Testis (tissue), 3 donors: ENCODE data around the gene CLEC16A. TPM values are rescaled to one million over a fixed set of nuclear protein-coding genes. Genes with fewer than 3 reads are reported as not detected.

Experiments
- DNase-seq: peaks from one replicate; pipeline ENCODE4 v3.0.0-alpha.2; 2019
- H3K27ac ChIP-seq, 2 donors: fragments of 200-600 bp; sonication (generic); one replicate each; pipeline ENCODE4 v1.5.1; 2019
- H3K27me3 ChIP-seq: fragments of 200-600 bp; sonication (generic); one replicate; pipeline ENCODE4 v1.5.1; 2019
- H3K36me3 ChIP-seq: fragments of 200-600 bp; sonication (generic); one replicate; pipeline ENCODE4 v1.5.1; 2017; ENCODE audit warnings: low read depth; ENCODE audit errors: missing control alignments
- H3K4me1 ChIP-seq: fragments of 200-600 bp; sonication (generic); one replicate; pipeline ENCODE4 v1.5.1; 2019
- H3K4me3 ChIP-seq, 2 donors: fragments of 200-600 bp; sonication (generic); one replicate each; pipeline ENCODE4 v1.5.1; 2017 to 2019
- H3K9me3 ChIP-seq: fragments of 200-600 bp; sonication (generic); one replicate; pipeline ENCODE4 v1.5.1; 2017
- POLR2A ChIP-seq: fragments of 450-650 bp; IDR thresholded peaks from one replicate; pipeline ENCODE4 v1.6.1; 2017; ENCODE audit warnings: antibody characterized with exemption, mild to moderate bottlenecking, moderate library complexity
- WGBS, 2 donors: methylation state at CpG; one replicate each; pipeline ENCODE4 v1.1.5; 2018; 5-methylcytosine and 5-hydroxymethylcytosine counted together
- intact Hi-C: fragments of 100-400 bp; cut with DNase I; formaldehyde crosslinking; loops from one replicate; pipeline ENCODE4 v1.15.1; 2023; ENCODE audit warnings: low total_unique reads
- polyA plus RNA-seq: library from polyadenylated mRNA; stranded (reverse); fragments of 350-450 nt; fragmentation: Illumina TruSeq; extraction: RNeasy Lipid Tissue Mini Kit (QIAGEN cat#74804); gene quantifications from one replicate; pipeline ENCODE4 v1.2.3, GENCODE V29; 2014; ENCODE audit warnings: low read depth, low replicate concordance; ENCODE audit not compliant: insufficient read depth
- total RNA-seq, 2 donors: library from RNA; depleted of rRNA; stranded (reverse); fragments of >200 nt; gene quantifications; one replicate each; pipeline ENCODE4 v1.2.3, GENCODE V29; 2016
- TF ChIP-seq, protein P1 (sequence below), 3 experiments: fragments of 450-650 bp in 2 of 3; fragments of 200-600 bp in 1 of 3; sonication (generic) in 1 of 3; IDR thresholded peaks; one replicate each; pipeline ENCODE4 v1.5.1; 2016 to 2019; ENCODE audit warnings: antibody characterized with exemption in 3 of 3, mild to moderate bottlenecking in 2 of 3, moderate library complexity in 1 of 3

CLEC16A gene
- total and polyA plus RNA-seq, 3 donors from 2014 or later, result 93.9 to 126 (median 122) TPM

DNA sequence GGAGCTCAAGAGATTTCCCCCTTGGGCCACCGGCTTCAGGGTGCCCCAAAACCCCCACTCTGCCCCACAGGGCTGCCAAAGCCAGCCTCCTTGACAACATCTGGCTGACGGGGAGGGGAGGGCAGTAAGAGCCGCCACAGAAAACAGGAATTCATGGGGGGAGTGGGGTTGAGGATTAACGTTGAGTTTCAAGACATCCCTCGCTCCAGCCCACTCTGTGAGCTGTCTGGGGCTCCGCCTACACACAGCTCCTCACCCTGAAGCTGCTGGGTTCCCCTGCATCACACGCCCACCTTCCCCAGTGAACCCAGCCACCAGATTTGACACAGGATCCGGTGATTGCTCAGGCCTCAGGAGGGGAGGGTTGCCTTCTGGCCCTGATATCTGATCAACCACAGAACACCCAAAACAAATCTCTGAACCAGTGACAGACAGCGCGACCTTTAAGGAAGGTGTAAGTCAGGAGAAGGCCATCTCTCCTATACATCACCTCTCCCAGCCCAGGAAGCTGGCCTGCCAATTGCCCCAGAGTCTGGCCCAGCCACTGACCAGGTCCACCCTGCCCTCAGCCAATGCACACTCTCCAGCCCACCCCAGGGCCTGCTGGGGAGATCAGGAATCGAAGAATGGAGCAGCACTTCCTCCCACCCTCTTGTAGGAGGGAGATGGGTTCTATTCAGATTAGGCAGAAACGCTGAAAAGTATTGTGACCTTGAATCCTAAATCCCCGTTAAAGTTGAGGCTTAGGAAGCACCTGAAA lies 132.1 kb downstream of the CLEC16A start:
- no peak for TF ChIP-seq POLR2A
- TF ChIP-seq, protein P1, sequence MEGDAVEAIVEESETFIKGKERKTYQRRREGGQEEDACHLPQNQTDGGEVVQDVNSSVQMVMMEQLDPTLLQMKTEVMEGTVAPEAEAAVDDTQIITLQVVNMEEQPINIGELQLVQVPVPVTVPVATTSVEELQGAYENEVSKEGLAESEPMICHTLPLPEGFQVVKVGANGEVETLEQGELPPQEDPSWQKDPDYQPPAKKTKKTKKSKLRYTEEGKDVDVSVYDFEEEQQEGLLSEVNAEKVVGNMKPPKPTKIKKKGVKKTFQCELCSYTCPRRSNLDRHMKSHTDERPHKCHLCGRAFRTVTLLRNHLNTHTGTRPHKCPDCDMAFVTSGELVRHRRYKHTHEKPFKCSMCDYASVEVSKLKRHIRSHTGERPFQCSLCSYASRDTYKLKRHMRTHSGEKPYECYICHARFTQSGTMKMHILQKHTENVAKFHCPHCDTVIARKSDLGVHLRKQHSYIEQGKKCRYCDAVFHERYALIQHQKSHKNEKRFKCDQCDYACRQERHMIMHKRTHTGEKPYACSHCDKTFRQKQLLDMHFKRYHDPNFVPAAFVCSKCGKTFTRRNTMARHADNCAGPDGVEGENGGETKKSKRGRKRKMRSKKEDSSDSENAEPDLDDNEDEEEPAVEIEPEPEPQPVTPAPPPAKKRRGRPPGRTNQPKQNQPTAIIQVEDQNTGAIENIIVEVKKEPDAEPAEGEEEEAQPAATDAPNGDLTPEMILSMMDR (IDR thresholded peaks at IDR 0.05), result no peak
- H3K27me3 ChIP-seq, result no peaks in the 10 kb centered on the region
- no peak for DNase-seq
- 78 to 85% methylated on average over 10 to 13 of the region's 13 CpGs for WGBS, 2 donors
- intact Hi-C loops, result no loop called here
- H3K4me3 ChIP-seq, result no peak overlapping the region
- H3K4me1 ChIP-seq, result peaks cover 10% of the 10 kb centered on the region
- no peak overlapping the region for H3K27ac ChIP-seq
- H3K36me3 ChIP-seq, result no peaks in the 10 kb centered on the region
- H3K9me3 ChIP-seq, result no peaks in the 10 kb centered on the region

DNA sequence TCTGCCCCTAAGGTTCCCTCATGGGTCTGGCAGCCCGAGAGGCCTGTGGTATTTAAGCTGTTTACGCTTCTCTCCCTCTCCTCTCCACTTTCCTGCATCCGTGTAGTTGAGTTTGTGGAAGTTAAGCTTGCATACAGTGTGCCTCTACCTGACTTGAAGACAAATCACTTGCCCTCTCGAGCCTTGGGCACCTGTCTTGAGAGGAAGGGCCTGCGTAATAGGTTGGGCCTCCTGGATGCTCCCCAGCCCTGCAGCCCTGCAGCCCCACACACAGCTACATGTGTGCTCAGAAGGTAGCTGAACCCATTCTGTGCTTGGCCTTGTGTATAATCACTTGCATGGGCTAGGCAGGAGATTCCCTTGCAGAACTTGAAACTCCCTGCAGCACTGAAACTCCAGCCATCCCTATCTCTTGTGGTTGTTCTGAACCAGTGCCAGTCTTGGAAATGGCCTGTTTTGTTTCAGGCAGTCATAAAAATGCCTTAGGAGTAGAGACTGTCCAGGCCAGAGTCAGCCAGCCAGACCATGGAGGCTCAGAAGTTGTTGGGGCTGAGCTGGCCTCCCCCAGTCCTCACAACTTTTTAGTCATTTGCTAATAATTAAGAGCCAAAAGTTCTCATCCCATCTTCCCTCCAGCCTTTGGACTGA lies 134.6 kb downstream of the CLEC16A start:
- Histone ChIP-seq H3K27me3 (no peaks in the 10 kb centered on the region), H3K4me1 (peaks cover 10% of the 10 kb centered on the region), H3K27ac (peak overlapping the region in 1 of 2 donors; percentile 31), H3K4me3 (no peak overlapping the region), H3K9me3 (no peaks in the 10 kb centered on the region), H3K36me3 (no peaks in the 10 kb centered on the region)
- peak; percentile 80 for DNase-seq
- 60 to 69% methylated on average over 5 of the region's 5 CpGs for WGBS, 2 donors
- TF ChIP-seq POLR2A, result no peak
- TF ChIP-seq, protein P1 (IDR thresholded peaks at IDR 0.05), result no peak
- intact Hi-C loops, result no loop called here

DNA sequence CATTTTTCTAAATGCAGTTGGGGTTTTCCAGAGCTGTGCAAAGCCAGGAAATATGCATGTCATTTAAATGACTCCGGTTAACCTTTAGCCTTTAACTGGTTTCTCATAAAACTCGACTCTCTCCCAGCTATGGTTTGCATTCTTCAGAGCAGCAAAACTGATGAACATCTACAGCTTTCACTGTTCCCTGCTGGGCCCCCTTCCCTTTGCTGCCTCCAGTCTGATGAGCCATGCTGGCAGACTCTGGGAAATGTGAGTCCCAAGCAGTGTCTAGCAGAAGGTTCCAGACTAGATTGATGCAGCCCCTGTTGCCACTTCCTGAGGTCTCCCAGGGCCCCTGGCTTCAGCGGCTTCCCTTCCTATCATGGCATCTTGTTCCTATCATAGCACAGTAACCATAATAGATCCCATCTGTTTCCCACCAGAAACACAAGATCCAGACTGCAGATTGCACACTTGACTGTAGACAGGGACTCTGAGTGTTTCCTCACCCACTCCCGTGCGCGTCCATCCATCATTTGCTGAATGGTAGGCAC lies 135.4 kb downstream of the CLEC16A start:
- Histone ChIP-seq H3K36me3 (no peaks in the 10 kb centered on the region), H3K27me3 (no peaks in the 10 kb centered on the region), H3K27ac (peak overlapping the region in 1 of 2 donors; percentile 4), H3K4me3 (no peak overlapping the region), H3K4me1 (peaks cover 10% of the 10 kb centered on the region), H3K9me3 (no peaks in the 10 kb centered on the region)
- intact Hi-C loops, result no loop called here
- 69 to 76% methylated on average over 6 of the region's 6 CpGs for WGBS, 2 donors
- no peak for TF ChIP-seq POLR2A
- TF ChIP-seq, protein P1 (IDR thresholded peaks at IDR 0.05), result no peak
- DNase-seq, result no peak

DNA sequence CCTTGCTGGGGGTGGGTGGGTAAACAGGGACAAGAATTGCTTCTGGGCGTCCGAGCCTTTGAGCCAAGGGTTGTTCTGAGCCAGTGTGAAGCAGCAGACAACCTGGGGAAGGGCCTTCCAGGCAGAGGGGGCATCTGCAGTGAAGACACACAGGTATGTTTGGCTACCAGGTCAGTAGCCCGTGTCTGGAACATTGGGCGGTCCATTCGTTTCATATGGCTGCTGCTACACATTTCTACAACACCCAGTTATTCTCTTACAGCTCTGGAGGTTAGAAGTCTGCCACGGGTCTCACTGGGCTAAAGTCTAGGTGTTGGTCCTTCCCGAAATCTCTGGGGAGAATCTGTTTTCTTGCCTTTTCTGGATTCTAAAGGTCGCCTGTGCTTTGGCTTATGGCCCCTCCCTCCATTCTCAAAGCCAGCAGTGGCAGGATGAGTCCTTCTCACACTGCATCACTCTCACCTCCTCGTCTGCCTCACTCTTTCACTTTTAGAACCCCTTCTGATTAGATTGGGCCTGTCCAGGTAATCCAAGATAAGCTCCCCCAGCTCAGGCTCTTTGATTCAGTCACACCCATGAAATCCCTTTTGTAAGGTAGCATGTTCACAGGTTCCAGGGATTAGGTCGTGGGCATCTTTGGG lies 136.1 kb downstream of the CLEC16A start:
- Histone ChIP-seq H3K4me1 (peaks cover 10% of the 10 kb centered on the region), H3K27ac (peak overlapping the region in 1 of 2 donors; percentile 4), H3K27me3 (no peaks in the 10 kb centered on the region), H3K4me3 (no peak overlapping the region), H3K36me3 (no peaks in the 10 kb centered on the region), H3K9me3 (no peaks in the 10 kb centered on the region)
- TF ChIP-seq, protein P1 (IDR thresholded peaks at IDR 0.05), result no peak
- no peak for TF ChIP-seq POLR2A
- no peak for DNase-seq
- intact Hi-C loops, result no loop called here
- 83 to 95% methylated on average over 8 to 10 of the region's 10 CpGs for WGBS, 2 donors
